ENCODE results near the gene CD70.
"Not testable (repeated sequence)": the region's sequence is repeated elsewhere in the genome, so short reads cannot be mapped to it uniquely, and the experiment has no call there.

DNA sequence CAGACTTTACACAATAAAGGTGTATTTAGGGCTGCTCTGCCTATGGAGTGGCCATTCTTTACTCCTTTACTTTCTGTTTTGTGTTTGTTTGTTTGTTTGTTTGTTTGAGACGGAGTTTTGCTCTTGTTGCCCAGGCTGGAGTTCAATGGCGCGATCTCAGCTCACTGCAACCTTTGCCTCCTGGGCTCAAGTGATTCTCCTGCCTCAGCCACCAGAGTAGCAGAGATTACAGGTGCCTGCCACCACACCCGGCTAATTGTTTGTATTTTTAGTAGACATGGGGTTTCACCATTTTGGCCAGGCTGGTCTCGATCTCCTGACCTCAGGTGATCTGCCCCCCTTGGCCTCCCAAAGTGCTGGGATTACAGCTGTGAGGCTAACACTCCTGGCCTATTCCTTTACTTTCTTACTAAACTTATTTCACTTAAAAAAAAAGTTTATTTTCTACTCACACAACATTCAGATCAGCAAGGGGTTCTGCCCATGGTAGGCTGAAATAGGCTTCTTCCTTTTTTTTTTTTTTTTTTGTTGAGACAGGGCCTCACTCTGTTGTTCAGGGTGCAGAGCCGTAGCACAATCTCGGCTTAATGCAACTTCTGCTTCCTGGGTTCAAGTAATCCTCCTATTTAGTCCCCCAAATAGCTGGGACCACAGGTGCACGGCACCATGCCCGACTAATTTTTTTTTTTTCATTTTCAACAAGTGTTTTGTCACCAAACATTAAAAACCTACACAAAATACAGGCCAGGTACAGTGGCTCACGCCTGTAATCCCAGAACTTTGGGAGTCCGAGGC lies 15.5 kb upstream of the CD70 start:
- not testable (repeated sequence) for TF ChIP-seq POLR2A (IDR thresholded peaks at IDR 0.05; ENCODE audit: low read length); GATA1 (IDR thresholded peaks at IDR 0.05; ENCODE audit: low read depth, low read length)

Data from erythroblast (primary cell).